ENCODE results near the gene ALS2. TPM values are rescaled to one million over a fixed set of nuclear protein-coding genes. Genes with fewer than 3 reads are reported as not detected.

ALS2 gene
- total and polyA plus RNA-seq, 2 of the 8 experiments (the other 6 are each of a cell fraction or from before 2014, with no cell fraction given): 12.1 to 34.5 TPM

DNA sequence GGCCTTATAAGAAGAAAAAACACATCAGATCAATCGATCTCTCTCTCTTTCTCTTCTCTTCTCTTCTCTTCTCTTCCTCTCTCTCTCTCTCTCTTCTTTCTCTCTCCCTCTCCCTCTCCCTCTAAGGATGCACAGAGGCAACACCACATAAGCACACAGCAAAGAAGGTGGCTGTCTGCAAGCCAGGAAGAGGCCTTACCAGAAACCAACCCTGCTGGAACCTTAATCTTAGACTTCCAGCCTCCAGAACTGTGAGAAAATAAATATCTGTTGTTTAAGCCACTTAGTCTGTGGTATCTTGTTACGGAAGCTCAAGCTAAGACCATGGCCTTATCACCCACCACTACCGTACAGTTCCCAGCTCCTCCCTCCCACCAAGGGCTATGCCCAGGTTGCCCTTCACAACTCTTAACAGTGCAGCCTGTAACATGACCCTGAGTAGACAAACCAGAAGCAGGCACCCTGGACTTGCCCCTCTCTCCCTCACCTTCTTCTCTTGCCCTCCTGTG is 112.3 kb downstream of the ALS2 start:
- Histone ChIP-seq H3K4me2 (ENCODE audit: insufficient read depth in 1 of 2, low read depth in 2 of 2, low read length in 2 of 2) (no peak overlapping the region), H4K91ac (replicated peaks; ENCODE audit: insufficient read length, low read length) (no peak overlapping the region), H3K56ac (replicated peaks; ENCODE audit: insufficient read length, low read depth, low read length) (no peak overlapping the region), H2BK120ac (replicated peaks; ENCODE audit: low read depth, low read length) (no peak overlapping the region), H2BK15ac (ENCODE audit: low read length) (no peak overlapping the region), H3K79me1 (ENCODE audit: low read depth, low read length) (no peaks in the 10 kb centered on the region), H2AK5ac (ENCODE audit: low read depth, low read length) (no peak overlapping the region), H3K23ac (ENCODE audit: insufficient read length) (no peak overlapping the region), H3K27ac (ENCODE audit: low read depth, low read length) (no peak overlapping the region), H3K9ac (replicated peaks in 1 of 4; ENCODE audit: extremely low read depth in 1 of 4, low read depth in 3 of 4, low read length in 3 of 4) (no peak overlapping the region), H4K8ac (ENCODE audit: extremely low read depth, insufficient read depth, low read length) (no peak overlapping the region), H3K14ac (ENCODE audit: insufficient read length) (no peak overlapping the region), H4K20me1 (replicated peaks in 1 of 2; ENCODE audit: control insufficient read depth in 1 of 2, insufficient read depth in 2 of 2, low read length in 2 of 2) (no peaks in the 10 kb centered on the region), H2BK12ac (ENCODE audit: low read depth, low read length) (no peak overlapping the region), H2AFZ (ENCODE audit: low read length) (no peak overlapping the region), H3K36me3 (ENCODE audit: control insufficient read depth in 2 of 4, insufficient read depth in 4 of 4, low read length in 3 of 4) (no peaks in the 10 kb centered on the region), H3K27me3 (replicated peaks in 1 of 4; ENCODE audit: control insufficient read depth in 3 of 4, extremely low read depth in 1 of 4, insufficient read depth in 3 of 4, low read length in 3 of 4) (no peaks in the 10 kb centered on the region), H4K5ac (ENCODE audit: insufficient read length, low read depth, low read length) (no peak overlapping the region), H2BK5ac (ENCODE audit: low read depth, low read length) (no peak overlapping the region), H3K4ac (replicated peaks; ENCODE audit: insufficient read length, low read depth, low read length) (no peak overlapping the region), H3K4me3 (ENCODE audit: extremely low read depth in 1 of 4, insufficient read depth in 2 of 4, low read depth in 3 of 4, low read length in 4 of 4) (no peak overlapping the region), H3K79me2 (ENCODE audit: control insufficient read depth in 1 of 2, insufficient read depth in 2 of 2, low read length in 2 of 2) (no peaks in the 10 kb centered on the region), H3K9me3 (ENCODE audit: insufficient read depth in 2 of 2, low read depth in 1 of 2, low read length in 1 of 2) (no peaks in the 10 kb centered on the region), H3K4me1 (replicated peaks in 1 of 4; ENCODE audit: control insufficient read depth in 3 of 4, insufficient read depth in 4 of 4, low read length in 3 of 4) (no peaks in the 10 kb centered on the region), H3K18ac (ENCODE audit: extremely low read depth, low read length) (no peak overlapping the region), H2BK20ac (ENCODE audit: low read length) (no peak overlapping the region), H3K23me2 (ENCODE audit: low read depth, low read length) (no peaks in the 10 kb centered on the region)
- ChIA-PET CTCF (ENCODE audit: partially characterized antibody) (interaction anchor here (1.1 to 4.8 kb wide), 2 partner anchors 11 kb away, joined by 4 to 37 read pairs; no protein-coding TSS in a partner anchor), POLR2A (ENCODE audit: partially characterized antibody) (no interaction called here)
- no peak for TF ChIP-seq CBX8 (IDR thresholded peaks at IDR 0.05; ENCODE audit: borderline replicate concordance, low read depth, low read length)
- no peak for TF ChIP-seq SUZ12 (IDR thresholded peaks at IDR 0.05; ENCODE audit: low read length)
- WGBS, 2 experiments (ENCODE audit: extremely low coverage in 1 of 2, insufficient coverage in 1 of 2, insufficient read length in 1 of 2, insufficient replicate concordance in 2 of 2, low coverage in 1 of 2, low lambda C conversion rate in 2 of 2, missing lambda C conversion rate in 1 of 2): 67% methylated on average over 3 of the region's 3 CpGs; no CpG with 5 or more reads in 1 of the 2 experiments
- DNase-seq (ENCODE audit: low read depth in 1 of 2, low spot score in 2 of 2): no peak
- FAIRE-seq: no peak

Data from H1 (cell line).